Spleen (tissue), 7 donors: Measurements from ENCODE around the gene COQ5.

Experiments used
- CTCF ChIP-seq, 11 experiments: fragments of 200-600 bp in 7 of 11; fragments of 450-650 bp in 4 of 11; sonication (generic) in 4 of 11; IDR thresholded peaks in 8 of 11; conservative IDR thresholded peaks in 3 of 11; 1 replicate in 7 of 11; 2 replicates in 4 of 11; pipeline versions ENCODE4 v1.4.0 to v1.8.0; 2016 to 2021; ENCODE audit warnings: antibody characterized with exemption in 11 of 11, inconsistent platforms in 4 of 11, mild to moderate bottlenecking in 1 of 11
- POLR2A ChIP-seq, 3 donors: fragments of 450-650 bp; IDR thresholded peaks; one replicate each; pipeline ENCODE4 v1.5.1; 2017; ENCODE audit warnings: antibody characterized with exemption in 3 of 3, mild to moderate bottlenecking in 1 of 3
- donor health status: DM: no; HTN: no; CAD: no; lungs with moderate emphysema.
- donor health status: DM: no; HTN: no; CAD: no.
- donor health status: DM: no; HTN: no; CAD: no.

GRCh38 chr12:120563495-120563894 lies 34.5 kb upstream of the COQ5 start:
- TF ChIP-seq CTCF (IDR thresholded peaks at IDR 0.05 in 8 of 11, conservative IDR thresholded peaks at IDR 0.05 in 3 of 11) (no peak), POLR2A (IDR thresholded peaks at IDR 0.05) (no peak)
